ENCODE results near the gene DHRS4. TPM values are rescaled to one million over a fixed set of nuclear protein-coding genes. Genes with fewer than 3 reads are reported as not detected.

DHRS4 gene
- total and polyA plus RNA-seq, 2 of the 13 experiments (the other 11 are each of a cell fraction or from before 2014, with no cell fraction given), result 23.9 to 45.1 TPM

DNA sequence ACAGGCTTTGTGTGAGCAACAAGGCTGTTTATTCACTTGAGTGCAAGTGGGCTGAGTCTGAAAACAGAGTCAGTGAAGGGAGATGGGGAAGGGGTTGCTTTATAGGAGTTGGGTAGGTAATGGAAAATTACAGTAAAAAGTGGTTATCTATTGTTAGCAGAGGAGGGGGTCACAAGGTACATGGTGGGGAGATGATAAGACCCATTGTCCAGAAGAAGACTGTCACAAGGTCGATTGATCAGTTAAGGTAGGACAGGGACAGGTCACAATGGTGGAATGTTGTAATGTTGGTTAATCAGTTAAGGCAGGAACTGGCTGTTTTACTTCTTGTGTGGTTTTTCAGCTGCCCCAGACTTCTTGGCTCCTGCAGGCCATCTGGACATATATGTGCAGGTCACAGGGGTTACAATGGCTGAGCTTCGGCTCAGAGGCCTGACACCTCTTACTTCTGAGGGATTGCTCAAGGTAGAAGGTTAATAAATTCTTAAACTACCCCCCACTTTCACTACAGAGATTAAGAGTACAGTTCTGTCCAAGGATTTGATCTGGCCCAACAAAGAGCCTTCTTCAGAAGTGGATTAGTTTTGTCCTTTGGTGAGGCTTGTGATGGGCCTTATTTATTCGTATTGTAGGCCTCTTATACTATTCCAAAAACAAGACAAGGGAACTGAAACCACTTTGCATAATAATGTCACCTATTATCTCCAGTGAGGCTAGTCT is 13.8 kb upstream of the DHRS4 start (continued):
- TF ChIP-seq, protein P1, sequence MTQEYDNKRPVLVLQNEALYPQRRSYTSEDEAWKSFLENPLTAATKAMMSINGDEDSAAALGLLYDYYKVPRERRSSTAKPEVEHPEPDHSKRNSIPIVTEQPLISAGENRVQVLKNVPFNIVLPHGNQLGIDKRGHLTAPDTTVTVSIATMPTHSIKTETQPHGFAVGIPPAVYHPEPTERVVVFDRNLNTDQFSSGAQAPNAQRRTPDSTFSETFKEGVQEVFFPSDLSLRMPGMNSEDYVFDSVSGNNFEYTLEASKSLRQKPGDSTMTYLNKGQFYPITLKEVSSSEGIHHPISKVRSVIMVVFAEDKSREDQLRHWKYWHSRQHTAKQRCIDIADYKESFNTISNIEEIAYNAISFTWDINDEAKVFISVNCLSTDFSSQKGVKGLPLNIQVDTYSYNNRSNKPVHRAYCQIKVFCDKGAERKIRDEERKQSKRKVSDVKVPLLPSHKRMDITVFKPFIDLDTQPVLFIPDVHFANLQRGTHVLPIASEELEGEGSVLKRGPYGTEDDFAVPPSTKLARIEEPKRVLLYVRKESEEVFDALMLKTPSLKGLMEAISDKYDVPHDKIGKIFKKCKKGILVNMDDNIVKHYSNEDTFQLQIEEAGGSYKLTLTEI (CRISPR knock-in tag; conservative IDR thresholded peaks at IDR 0.05), result no peak
- TF ChIP-seq, protein P2, sequence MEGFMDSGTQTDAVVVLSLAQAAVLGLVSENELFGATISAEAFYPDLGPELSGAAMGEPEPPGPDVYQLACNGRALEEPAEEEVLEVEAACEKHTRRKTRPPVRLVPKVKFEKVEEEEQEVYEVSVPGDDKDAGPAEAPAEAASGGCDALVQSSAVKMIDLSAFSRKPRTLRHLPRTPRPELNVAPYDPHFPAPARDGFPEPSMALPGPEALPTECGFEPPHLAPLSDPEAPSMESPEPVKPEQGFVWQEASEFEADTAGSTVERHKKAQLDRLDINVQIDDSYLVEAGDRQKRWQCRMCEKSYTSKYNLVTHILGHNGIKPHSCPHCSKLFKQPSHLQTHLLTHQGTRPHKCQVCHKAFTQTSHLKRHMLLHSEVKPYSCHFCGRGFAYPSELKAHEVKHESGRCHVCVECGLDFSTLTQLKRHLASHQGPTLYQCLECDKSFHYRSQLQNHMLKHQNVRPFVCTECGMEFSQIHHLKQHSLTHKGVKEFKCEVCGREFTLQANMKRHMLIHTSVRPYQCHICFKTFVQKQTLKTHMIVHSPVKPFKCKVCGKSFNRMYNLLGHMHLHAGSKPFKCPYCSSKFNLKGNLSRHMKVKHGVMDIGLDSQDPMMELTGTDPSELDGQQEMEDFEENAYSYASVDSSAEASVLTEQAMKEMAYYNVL (CRISPR knock-in tag; IDR thresholded peaks at IDR 0.05; ENCODE audit: borderline replicate concordance), result 0 out of 2 replicates have a peak, but pooled peaks have one; percentile 39
- TF ChIP-seq ZEB1 (IDR thresholded peaks at IDR 0.05; ENCODE audit: insufficient replicate concordance, low read depth) (no peak), GPN1 (CRISPR knock-in tag; IDR thresholded peaks at IDR 0.05; ENCODE audit: borderline replicate concordance) (no peak), TBL1XR1 (IDR thresholded peaks at IDR 0.05; ENCODE audit: borderline replicate concordance, low read length, partially characterized antibody) (no peak), ZNF496 (CRISPR knock-in tag; IDR thresholded peaks at IDR 0.05; ENCODE audit: insufficient replicate concordance) (no peak), ZNF550 (CRISPR knock-in tag; IDR thresholded peaks at IDR 0.05; ENCODE audit: borderline replicate concordance) (no peak), ZNF768 (CRISPR knock-in tag; IDR thresholded peaks at IDR 0.05) (no peak), PHF5A (CRISPR knock-in tag; IDR thresholded peaks at IDR 0.05; ENCODE audit: low read depth, unreplicated experiment) (no peak), FOXK1 (CRISPR knock-in tag; IDR thresholded peaks at IDR 0.05; ENCODE audit: borderline replicate concordance, low read depth) (peak; percentile 13; the same call in 1 of the 2 replicates), ZNF451 (CRISPR knock-in tag; IDR thresholded peaks at IDR 0.05) (no peak), ZFY (CRISPR knock-in tag; IDR thresholded peaks at IDR 0.05) (peak; percentile 36; the same call in 1 of the 2 replicates), XBP1 (CRISPR knock-in tag; IDR thresholded peaks at IDR 0.05) (no peak), RFX1 (IDR thresholded peaks at IDR 0.05) (no peak), HNF4A (CRISPR knock-in tag; IDR thresholded peaks at IDR 0.05) (peak; percentile 68), SMAD1 (CRISPR knock-in tag; IDR thresholded peaks at IDR 0.05; ENCODE audit: borderline replicate concordance, low read depth) (no peak), LCORL (IDR thresholded peaks at IDR 0.05) (no peak), LCORL (CRISPR knock-in tag; IDR thresholded peaks at IDR 0.05) (no peak), CREM (IDR thresholded peaks at IDR 0.05) (peak; percentile 51; the same call in 1 of the 2 replicates), CREM (CRISPR knock-in tag; IDR thresholded peaks at IDR 0.05) (no peak), GATAD1 (CRISPR knock-in tag; IDR thresholded peaks at IDR 0.05) (no peak), DR1 (CRISPR knock-in tag; IDR thresholded peaks at IDR 0.05) (no peak), RBM39 (IDR thresholded peaks at IDR 0.05; ENCODE audit: low read depth, low read length, poor library complexity, severe bottlenecking) (no peak), FOXA3 (CRISPR knock-in tag; IDR thresholded peaks at IDR 0.05) (peak; percentile 48; the same call in 1 of the 2 replicates), ZMAT5 (CRISPR knock-in tag; IDR thresholded peaks at IDR 0.05; ENCODE audit: borderline replicate concordance, low read depth) (no peak), PBX3 (CRISPR knock-in tag; IDR thresholded peaks at IDR 0.05; ENCODE audit: borderline replicate concordance) (no peak)
- TF ChIP-seq, protein P3, sequence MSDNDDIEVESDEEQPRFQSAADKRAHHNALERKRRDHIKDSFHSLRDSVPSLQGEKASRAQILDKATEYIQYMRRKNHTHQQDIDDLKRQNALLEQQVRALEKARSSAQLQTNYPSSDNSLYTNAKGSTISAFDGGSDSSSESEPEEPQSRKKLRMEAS (IDR thresholded peaks at IDR 0.05), result no peak
